ENCODE data around the gene FHOD1. TPM values are rescaled to one million over a fixed set of nuclear protein-coding genes. Genes with fewer than 3 reads are reported as not detected.

FHOD1 gene
- total and polyA plus RNA-seq, 2 donors, result 5.6 to 27.8 TPM

GRCh38 chr16:67185651-67186134 lies 61.6 kb downstream of the FHOD1 start:
- peaks cover 18 to 49% of the 10 kb centered on the region in 2 donors for H3K27me3 ChIP-seq (ENCODE audit: control insufficient read depth in 2 of 2, insufficient read depth in 1 of 2, low read length in 1 of 2)
- peak overlapping the region in 1 of 2 donors; percentile 14 for H3K4me3 ChIP-seq (ENCODE audit: low read length in 2 of 2)
- H3K36me3 ChIP-seq (ENCODE audit: control insufficient read depth in 2 of 2, insufficient read depth in 2 of 2, low read length in 1 of 2), result no peaks in the 10 kb centered on the region
- peaks cover 0 to 3% of the 10 kb centered on the region in 2 donors for H3K9me3 ChIP-seq (ENCODE audit: control insufficient read depth in 2 of 2, insufficient read depth in 1 of 2, low read length in 1 of 2)
- WGBS, result 14% methylated on average over 12 of the region's 12 CpGs
- peaks cover 11 to 26% of the 10 kb centered on the region in 2 donors for H3K4me1 ChIP-seq (ENCODE audit: control insufficient read depth in 2 of 2, insufficient read depth in 2 of 2, low read length in 2 of 2)
- no peak for DNase-seq (ENCODE audit: low read depth in 6 of 9, low spot score in 9 of 9)
- H3K27ac ChIP-seq (ENCODE audit: low read depth in 1 of 2, low read length in 1 of 2), result no peak overlapping the region

- peaks cover 18 to 49% of the 10 kb centered on the region in 2 donors for H3K27me3 ChIP-seq (ENCODE audit: control insufficient read depth in 2 of 2, insufficient read depth in 1 of 2, low read length in 1 of 2)
- peak overlapping the region; percentile 75 to 86 for H3K4me3 ChIP-seq (ENCODE audit: low read length in 2 of 2)
- peaks cover 0 to 3% of the 10 kb centered on the region in 2 donors for H3K9me3 ChIP-seq (ENCODE audit: control insufficient read depth in 2 of 2, insufficient read depth in 1 of 2, low read length in 1 of 2)
- peaks cover 11 to 26% of the 10 kb centered on the region in 2 donors for H3K4me1 ChIP-seq (ENCODE audit: control insufficient read depth in 2 of 2, insufficient read depth in 2 of 2, low read length in 2 of 2)
- no peak overlapping the region for H3K27ac ChIP-seq (ENCODE audit: low read depth in 1 of 2, low read length in 1 of 2)
- no peaks in the 10 kb centered on the region for H3K36me3 ChIP-seq (ENCODE audit: control insufficient read depth in 2 of 2, insufficient read depth in 2 of 2, low read length in 1 of 2)
- DNase-seq (ENCODE audit: low read depth in 6 of 9, low spot score in 9 of 9), result peak in 7 of 9 donors; percentile 37 to 76 (median 64)
- WGBS, result 19% methylated on average over 43 of the region's 43 CpGs
Measured at GRCh38 chr16:67184995-67185650, 62.2 kb downstream of the FHOD1 start.

GRCh38 chr16:67184453-67184994 lies 62.8 kb downstream of the FHOD1 start:
- peaks cover 11 to 26% of the 10 kb centered on the region in 2 donors for H3K4me1 ChIP-seq (ENCODE audit: control insufficient read depth in 2 of 2, insufficient read depth in 2 of 2, low read length in 2 of 2)
- H3K27ac ChIP-seq (ENCODE audit: low read depth in 1 of 2, low read length in 1 of 2), result peak overlapping the region in 1 of 2 donors; percentile 94
- DNase-seq (ENCODE audit: low read depth in 6 of 9, low spot score in 9 of 9), result no peak
- peaks cover 0 to 3% of the 10 kb centered on the region in 2 donors for H3K9me3 ChIP-seq (ENCODE audit: control insufficient read depth in 2 of 2, insufficient read depth in 1 of 2, low read length in 1 of 2)
- H3K4me3 ChIP-seq (ENCODE audit: low read length in 2 of 2), result peak overlapping the region; percentile 75 to 86
- peaks cover 18 to 50% of the 10 kb centered on the region in 2 donors for H3K27me3 ChIP-seq (ENCODE audit: control insufficient read depth in 2 of 2, insufficient read depth in 1 of 2, low read length in 1 of 2)
- H3K36me3 ChIP-seq (ENCODE audit: control insufficient read depth in 2 of 2, insufficient read depth in 2 of 2, low read length in 1 of 2), result no peaks in the 10 kb centered on the region
- 10% methylated on average over 59 of the region's 59 CpGs for WGBS

GRCh38 chr16:67183627-67184452 lies 63.4 kb downstream of the FHOD1 start, which contains the start of gene MATCAP1:
Gene MATCAP1, minus strand, starts transcription at chr16:67183963. Its CDS starts 3,353 bp downstream, at chr16:67180610.
- no peaks in the 10 kb centered on the region for H3K36me3 ChIP-seq (ENCODE audit: control insufficient read depth in 2 of 2, insufficient read depth in 2 of 2, low read length in 1 of 2)
- DNase-seq (ENCODE audit: low read depth in 6 of 9, low spot score in 9 of 9), result peak; percentile 87 to 99 (median 95)
- peak within 1 kb of the TSS; percentile 75 to 86 for H3K4me3 ChIP-seq (ENCODE audit: low read length in 2 of 2)
- peaks cover 23 to 54% of the 10 kb centered on the region in 2 donors for H3K27me3 ChIP-seq (ENCODE audit: control insufficient read depth in 2 of 2, insufficient read depth in 1 of 2, low read length in 1 of 2)
- WGBS, result under 1% methylated on average over 77 of the region's 77 CpGs
- H3K27ac ChIP-seq (ENCODE audit: low read depth in 1 of 2, low read length in 1 of 2), result peak within 1 kb of the TSS; percentile 86 to 94
- H3K4me1 ChIP-seq (ENCODE audit: control insufficient read depth in 2 of 2, insufficient read depth in 2 of 2, low read length in 2 of 2), result peaks cover 11 to 27% of the 10 kb centered on the region in 2 donors
- peaks cover 1 to 3% of the 10 kb centered on the region in 2 donors for H3K9me3 ChIP-seq (ENCODE audit: control insufficient read depth in 2 of 2, insufficient read depth in 1 of 2, low read length in 1 of 2)

- DNase-seq (ENCODE audit: low read depth in 6 of 9, low spot score in 9 of 9), result no peak
- WGBS, result 10% methylated on average over 11 of the region's 11 CpGs
Measured at GRCh38 chr16:67183284-67183626, 64.0 kb downstream of the FHOD1 start.

GRCh38 chr16:67182288-67182687 lies 65.0 kb downstream of the FHOD1 start:
- Histone ChIP-seq H3K27ac (ENCODE audit: low read depth in 1 of 2, low read length in 1 of 2) (no peak overlapping the region), H3K36me3 (ENCODE audit: control insufficient read depth in 2 of 2, insufficient read depth in 2 of 2, low read length in 1 of 2) (no peaks in the 10 kb centered on the region), H3K4me3 (ENCODE audit: low read length in 2 of 2) (no peak overlapping the region), H3K27me3 (ENCODE audit: control insufficient read depth in 2 of 2, insufficient read depth in 1 of 2, low read length in 1 of 2) (peaks cover 37 to 63% of the 10 kb centered on the region in 2 donors), H3K9me3 (ENCODE audit: control insufficient read depth in 2 of 2, insufficient read depth in 1 of 2, low read length in 1 of 2) (peaks cover 1 to 3% of the 10 kb centered on the region in 2 donors), H3K4me1 (ENCODE audit: control insufficient read depth in 2 of 2, insufficient read depth in 2 of 2, low read length in 2 of 2) (peaks cover 14 to 35% of the 10 kb centered on the region in 2 donors)
- DNase-seq (ENCODE audit: low read depth in 6 of 9, low spot score in 9 of 9), result no peak
- WGBS, result 95% methylated on average over 2 of the region's 2 CpGs

More at GRCh38 chr16:67183284-67183626, 64.0 kb downstream of the FHOD1 start:
- peaks cover 13 to 32% of the 10 kb centered on the region in 2 donors for H3K4me1 ChIP-seq (ENCODE audit: control insufficient read depth in 2 of 2, insufficient read depth in 2 of 2, low read length in 2 of 2)
- H3K27me3 ChIP-seq (ENCODE audit: control insufficient read depth in 2 of 2, insufficient read depth in 1 of 2, low read length in 1 of 2), result peaks cover 29 to 57% of the 10 kb centered on the region in 2 donors
- H3K4me3 ChIP-seq (ENCODE audit: low read length in 2 of 2), result peak overlapping the region; percentile 75 to 86
- no peak overlapping the region for H3K27ac ChIP-seq (ENCODE audit: low read depth in 1 of 2, low read length in 1 of 2)
- no peaks in the 10 kb centered on the region for H3K36me3 ChIP-seq (ENCODE audit: control insufficient read depth in 2 of 2, insufficient read depth in 2 of 2, low read length in 1 of 2)
- H3K9me3 ChIP-seq (ENCODE audit: control insufficient read depth in 2 of 2, insufficient read depth in 1 of 2, low read length in 1 of 2), result peaks cover 1 to 3% of the 10 kb centered on the region in 2 donors

DNA sequence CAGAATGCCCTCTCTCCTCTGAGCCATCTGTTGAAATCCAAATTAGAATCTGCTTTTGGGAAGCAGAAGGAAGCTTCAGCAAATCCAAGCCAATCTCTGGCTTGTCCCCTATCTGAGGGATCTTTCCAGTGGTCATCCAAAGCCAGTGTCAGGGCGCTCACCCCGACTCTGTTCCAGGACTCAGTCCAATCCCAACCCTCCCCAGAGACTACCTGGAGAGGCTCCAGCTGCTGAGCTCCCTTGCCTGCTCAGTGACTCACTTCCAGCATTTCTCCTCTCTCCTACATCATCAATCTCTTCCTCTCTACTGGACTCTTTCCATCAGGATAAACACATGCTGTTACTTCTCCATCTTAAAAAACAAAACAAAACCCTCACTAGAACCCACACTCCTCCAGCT lies 65.9 kb downstream of the FHOD1 start:
- Histone ChIP-seq H3K36me3 (ENCODE audit: control insufficient read depth in 2 of 2, insufficient read depth in 2 of 2, low read length in 1 of 2) (no peaks in the 10 kb centered on the region), H3K4me1 (ENCODE audit: control insufficient read depth in 2 of 2, insufficient read depth in 2 of 2, low read length in 2 of 2) (peaks cover 14 to 35% of the 10 kb centered on the region in 2 donors), H3K27me3 (ENCODE audit: control insufficient read depth in 2 of 2, insufficient read depth in 1 of 2, low read length in 1 of 2) (peaks cover 46 to 63% of the 10 kb centered on the region in 2 donors), H3K9me3 (ENCODE audit: control insufficient read depth in 2 of 2, insufficient read depth in 1 of 2, low read length in 1 of 2) (peaks cover 1 to 3% of the 10 kb centered on the region in 2 donors), H3K27ac (ENCODE audit: low read depth in 1 of 2, low read length in 1 of 2) (no peak overlapping the region), H3K4me3 (ENCODE audit: low read length in 2 of 2) (no peak overlapping the region)
- no peak for DNase-seq (ENCODE audit: low read depth in 6 of 9, low spot score in 9 of 9)
- WGBS, result over 99% methylated on average over 2 of the region's 2 CpGs

DNA sequence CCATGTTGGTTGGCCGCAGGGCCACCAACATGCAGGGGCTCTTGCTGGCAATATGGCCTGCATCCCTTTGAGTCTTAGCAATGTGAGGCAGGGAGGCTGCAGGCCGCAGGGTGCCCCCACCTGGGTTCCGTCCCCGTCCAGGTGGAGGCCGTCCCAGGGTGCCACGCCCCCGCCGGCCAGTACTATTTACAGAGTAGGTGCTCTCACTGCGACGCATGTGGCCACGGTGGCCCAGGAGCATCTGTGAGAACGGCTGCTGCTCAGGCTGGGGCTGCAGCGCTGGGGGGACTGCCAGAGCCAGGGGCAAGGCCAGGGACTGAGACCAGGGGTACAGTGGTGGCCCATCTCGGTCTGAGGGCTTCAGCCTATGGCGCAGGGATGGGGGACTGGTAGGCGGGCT lies 67.1 kb downstream of the FHOD1 start:
- peaks cover 13 to 30% of the 10 kb centered on the region in 2 donors for H3K4me1 ChIP-seq (ENCODE audit: control insufficient read depth in 2 of 2, insufficient read depth in 2 of 2, low read length in 2 of 2)
- no peak for DNase-seq (ENCODE audit: low read depth in 6 of 9, low spot score in 9 of 9)
- H3K36me3 ChIP-seq (ENCODE audit: control insufficient read depth in 2 of 2, insufficient read depth in 2 of 2, low read length in 1 of 2), result no peaks in the 10 kb centered on the region

More for the DNA sequence above, 67.1 kb downstream of the FHOD1 start:
- WGBS, result 99% methylated on average over 16 of the region's 16 CpGs
- Histone ChIP-seq H3K27me3 (ENCODE audit: control insufficient read depth in 2 of 2, insufficient read depth in 1 of 2, low read length in 1 of 2) (peaks cover 39 to 63% of the 10 kb centered on the region in 2 donors), H3K27ac (ENCODE audit: low read depth in 1 of 2, low read length in 1 of 2) (no peak overlapping the region), H3K4me3 (ENCODE audit: low read length in 2 of 2) (no peak overlapping the region), H3K9me3 (ENCODE audit: control insufficient read depth in 2 of 2, insufficient read depth in 1 of 2, low read length in 1 of 2) (peaks cover 1 to 3% of the 10 kb centered on the region in 2 donors)

Data from thymus (tissue), 11 donors.